K562 (cell line): ENCODE measurements around the gene NDST1. TPM values are rescaled to one million over a fixed set of nuclear protein-coding genes. Genes with fewer than 3 reads are reported as not detected.

Experiments
- ATAC-seq: fragments of 200-7000 bp; cut with Tn5 transposase; 3 replicates; pipeline ENCODE4 v1.9.1; 2020; ENCODE audit warnings: moderate library complexity
- BruUV-seq: library from RNA; stranded (reverse); fragments of 400-500 nt; replicated peaks from 2 replicates; lab custom pipeline; 2021; lab: Mats Ljungman, UMichigan
- CTCF ChIA-PET: fragments of 300-600 bp; formaldehyde crosslinking; extraction: SDS; loops from one replicate; lab custom pipeline; 2021; ENCODE audit warnings: low intra/inter-chr PET ratio; lab: Yijun Ruan, JAX
- POLR2A ChIA-PET: fragments of 300-600, 350-650 bp; sonication (Branson Sonifier 250); formaldehyde crosslinking; extraction: SDS; loops from one replicate; lab custom pipeline; 2021; ENCODE audit warnings: antibody characterized with exemption, inconsistent platforms; lab: Yijun Ruan, JAX
- DNase-seq, 4 experiments: peaks; one replicate each; pipeline versions ENCODE4 v3.0.0 to v3.0.0-alpha.2; 2011 to 2018; ENCODE audit warnings: low spot score in 3 of 4, mixed read lengths in 3 of 4; ENCODE audit errors: extremely low read depth in 1 of 4
- FAIRE-seq: peaks from 2 replicates; lab custom pipeline; 2011; peaks lifted over from hg19 to GRCh38; lab: Jason Lieb, UNC
- H2AFZ ChIP-seq: 2 replicates; pipeline ENCODE4 v1.6.0; 2011; ENCODE audit warnings: low read depth, low read length, control low read depth, inconsistent platforms
- H3K27ac ChIP-seq: fragments of 200-600 bp; 3 replicates; pipeline ENCODE4 v1.8.0; 2011; ENCODE audit warnings: low read depth, mild to moderate bottlenecking, control low read depth, inconsistent platforms, low read length, moderate library complexity, mixed read lengths; ENCODE audit errors: extremely low read depth
- H3K27me3 ChIP-seq, 2 experiments: fragments of 300-600 bp in 1 of 2; 2 replicates in 1 of 2; 3 replicates in 1 of 2; pipeline versions ENCODE4 v1.6.0 to v1.8.0; 2011; ENCODE audit warnings: inconsistent platforms in 2 of 2, low read length in 2 of 2, mild to moderate bottlenecking in 1 of 2, mixed read lengths in 1 of 2, moderate library complexity in 1 of 2; ENCODE audit not compliant: control insufficient read depth in 2 of 2, insufficient read depth in 2 of 2
- H3K36me3 ChIP-seq: fragments of 300-600 bp; 3 replicates; pipeline ENCODE4 v1.8.0; 2011; ENCODE audit warnings: mild to moderate bottlenecking, low read length, inconsistent platforms; ENCODE audit not compliant: control insufficient read depth, insufficient read depth
- H3K4me1 ChIP-seq, 2 experiments: fragments of 200-600 bp in 1 of 2; replicated peaks in 1 of 2; 2 replicates in 1 of 2; 3 replicates in 1 of 2; pipeline versions ENCODE4 v1.5.1 to v1.8.0; 2011; ENCODE audit warnings: inconsistent platforms in 2 of 2, low read length in 2 of 2, mild to moderate bottlenecking in 1 of 2, mixed read lengths in 1 of 2, moderate library complexity in 1 of 2; ENCODE audit not compliant: control insufficient read depth in 2 of 2, insufficient read depth in 2 of 2
- H3K4me2 ChIP-seq: 2 replicates; pipeline ENCODE4 v1.6.1; 2011; ENCODE audit warnings: low read length, control low read depth, inconsistent platforms, mixed read lengths; ENCODE audit not compliant: insufficient read depth
- H3K4me3 ChIP-seq: fragments of 200-600 bp; sonication (generic), shearing (Covaris generic); 2 replicates; pipeline ENCODE4 v1.5.1; 2016; ENCODE audit warnings: control low read depth, inconsistent platforms
- H3K79me2 ChIP-seq: fragments of 200-600 bp; 3 replicates; pipeline ENCODE4 v1.8.0; 2011; ENCODE audit warnings: low read length, inconsistent platforms; ENCODE audit not compliant: control insufficient read depth, insufficient read depth
- H3K9ac ChIP-seq, 2 experiments: 2 replicates each; pipeline versions ENCODE4 v1.6.0 to v1.6.1; 2011; ENCODE audit warnings: low read depth in 2 of 2, low read length in 2 of 2, control low read depth in 1 of 2, inconsistent platforms in 1 of 2, mild to moderate bottlenecking in 1 of 2, mixed read lengths in 1 of 2; ENCODE audit not compliant: insufficient read depth in 1 of 2
- H3K9me1 ChIP-seq: one replicate; pipeline ENCODE4 v1.6.0; 2011; ENCODE audit warnings: inconsistent platforms, mild to moderate bottlenecking, low read length, moderate library complexity; ENCODE audit not compliant: control insufficient read depth, insufficient read depth
- H3K9me3 ChIP-seq: replicated peaks from 2 replicates; pipeline ENCODE4 v1.5.1; 2011; ENCODE audit warnings: low read depth, low read length, inconsistent platforms; ENCODE audit not compliant: control insufficient read depth, insufficient read depth
- H4K20me1 ChIP-seq: replicated peaks from 2 replicates; pipeline ENCODE4 v1.6.1; 2011; ENCODE audit warnings: low read length, inconsistent platforms, mixed read lengths; ENCODE audit not compliant: control insufficient read depth, insufficient read depth
- CREB1 ChIP-seq, 2 experiments: sonication (generic) in 1 of 2; formaldehyde crosslinking in 1 of 2; IDR thresholded peaks; 2 replicates each; pipeline versions ENCODE4 v1.6.1 to v1.8.0; 2012 to 2022; ENCODE audit warnings: inconsistent platforms in 1 of 2, mild to moderate bottlenecking in 1 of 2, missing genetic modification reagents in 1 of 2, moderate library complexity in 1 of 2
- EZH2 ChIP-seq: IDR thresholded peaks from 2 replicates; pipeline ENCODE4 v1.6.1; 2012; ENCODE audit warnings: low read depth, mild to moderate bottlenecking, inconsistent platforms, low read length, borderline replicate concordance
- NFXL1 ChIP-seq: fragments of 450-650 bp; formaldehyde crosslinking; IDR thresholded peaks from 2 replicates; pipeline ENCODE4 v1.4.0; 2021; ENCODE audit warnings: mild to moderate bottlenecking
- NRF1 ChIP-seq, 2 experiments: fragments of 450-650 bp; IDR thresholded peaks in 1 of 2; conservative IDR thresholded peaks in 1 of 2; 2 replicates each; pipeline ENCODE4 v1.6.1; 2014; ENCODE audit warnings: mild to moderate bottlenecking in 2 of 2
- PHB ChIP-seq: fragments of 250-450 bp; sonication (Bioruptor Pico); IDR thresholded peaks from 2 replicates; pipeline ENCODE4 v1.5.0; 2021
- RCOR1 ChIP-seq, 2 experiments: IDR thresholded peaks; 2 replicates each; pipeline ENCODE4 v1.6.1; 2012; ENCODE audit warnings: low read depth in 2 of 2, low read length in 2 of 2, borderline replicate concordance in 1 of 2, improper control_type of control experiment in 1 of 2
- RFX5 ChIP-seq: IDR thresholded peaks from 2 replicates; pipeline ENCODE4 v1.6.1; 2011; ENCODE audit warnings: low read depth, mild to moderate bottlenecking, improper control_type of control experiment, low read length
- SMC3 ChIP-seq: conservative IDR thresholded peaks from 2 replicates; pipeline ENCODE4 v1.6.1; 2011; ENCODE audit warnings: low read depth, low read length, improper control_type of control experiment; ENCODE audit not compliant: insufficient read depth
- ZFP36 ChIP-seq: fragments of 150-350 bp; IDR thresholded peaks from 2 replicates; pipeline ENCODE4 v1.6.1; 2018; ENCODE audit warnings: low read length, low read depth; ENCODE audit not compliant: partially characterized antibody
- whole genome bisulfite sequencing: fragments of 100-300 bp; shearing (Covaris generic); methylation state at CpG from one replicate; pipeline ENCODE4 v1.1.6; 2016; ENCODE audit warnings: low coverage, mixed read lengths; ENCODE audit not compliant: insufficient coverage; ENCODE audit errors: missing lambda C conversion rate; 5-methylcytosine and 5-hydroxymethylcytosine counted together
- in situ Hi-C: fragments of 300-500 bp; cut with MboI; formaldehyde crosslinking; loops from 4 replicates; pipeline ENCODE4 v1.15.0; 2018; ENCODE audit warnings: inconsistent platforms, mixed read lengths
- intact Hi-C: fragments of 100-400 bp; cut with micrococcal nuclease; formaldehyde crosslinking; loops from 2 replicates; pipeline ENCODE4 v1.14.2; 2022
- polyA plus RNA-seq, 8 experiments: library from polyadenylated mRNA; depleted of rRNA in 4 of 8; stranded (reverse) in 5 of 8; unstranded in 3 of 8; fragments of >200 nt; fragmentation: Nextera tagmentation in 2 of 8; fragmentation: Illumina TruSeq in 1 of 8; extraction: Ambion mirVana in 2 of 8; extraction: Trizol in 1 of 8; gene quantifications; 2 replicates each; pipeline versions ENCODE4 v1.2.1 to v1.2.3, GENCODE V29; 2011 to 2014; ENCODE audit warnings: inconsistent platforms in 1 of 8, missing spikeins in 1 of 8
- total RNA-seq, 7 experiments: library from RNA; depleted of rRNA in 6 of 7; stranded (reverse); fragments of >200 nt in 6 of 7; fragmentation: Illumina TruSeq in 2 of 7; extraction: Trizol in 2 of 7; gene quantifications; 2 replicates each; pipeline versions ENCODE4 v1.2.1 to v1.2.3, GENCODE V29; 2011 to 2021; ENCODE audit warnings: low replicate concordance in 1 of 7
- TF ChIP-seq, protein P1 (sequence below), 3 experiments: IDR thresholded peaks in 2 of 3; conservative IDR thresholded peaks in 1 of 3; 2 replicates each; pipeline ENCODE4 v1.5.1; 2011 to 2012; ENCODE audit warnings: low read length in 3 of 3, mild to moderate bottlenecking in 3 of 3, control low read depth in 2 of 3, improper control_type of control experiment in 1 of 3, inconsistent platforms in 1 of 3, low read depth in 1 of 3, mixed read lengths in 1 of 3, moderate library complexity in 1 of 3; ENCODE audit not compliant: insufficient read depth in 2 of 3

NDST1 gene
- total and polyA plus RNA-seq, 9 of the 15 experiments (the other 6 are each of a cell fraction or from before 2014, with no cell fraction given), result 0.38 to 47.9 (median 9.9) TPM

DNA sequence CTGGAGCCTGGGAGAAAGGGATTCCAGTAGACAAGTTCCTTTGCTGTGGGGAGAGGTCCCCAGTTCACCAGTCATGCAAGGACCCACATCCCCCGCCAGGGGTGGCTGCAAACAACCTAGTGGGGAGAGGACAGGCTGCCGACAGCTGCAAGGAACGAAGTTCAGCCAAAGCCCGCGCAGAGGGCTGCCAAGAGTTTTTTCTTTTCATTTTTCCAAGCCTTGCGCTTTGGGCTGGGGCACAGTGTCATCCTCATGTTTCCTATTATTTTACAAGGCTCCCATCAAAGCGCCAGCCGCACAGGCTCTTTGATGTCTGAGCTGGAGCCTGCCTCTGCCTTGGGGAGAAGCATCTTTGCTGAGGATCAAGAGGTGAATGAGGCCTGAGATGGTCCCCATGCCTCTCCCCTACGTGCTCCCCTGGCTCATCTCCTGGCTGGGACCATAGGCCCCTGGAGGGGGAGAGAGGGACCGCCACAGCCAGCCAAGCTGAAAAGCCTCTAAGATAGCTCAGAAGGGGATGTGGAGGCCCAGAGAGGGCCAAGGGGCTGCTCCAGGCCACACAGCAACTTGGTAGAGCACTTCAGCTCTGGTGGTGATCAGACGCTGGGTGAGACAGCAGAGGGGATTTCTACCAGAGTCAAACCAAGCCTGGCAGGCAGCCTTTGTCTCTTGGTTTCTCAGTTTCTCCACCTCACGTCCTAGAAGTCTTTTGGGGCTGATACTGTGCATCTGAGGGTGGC is 82.1 kb downstream of the NDST1 start:
- Histone ChIP-seq H3K27ac (no peak overlapping the region), H3K9me1 (no peaks in the 10 kb centered on the region), H4K20me1 (peaks cover under 1% of the 10 kb centered on the region; the same call in 1 of the 2 replicates), H3K4me1 (peaks cover 2 to 10% of the 10 kb centered on the region in 2 experiments; a peak in 4 of 5 replicates), H3K9ac (no peak overlapping the region), H3K9me3 (no peaks in the 10 kb centered on the region), H3K4me2 (no peak overlapping the region), H3K27me3 (peaks cover 13 to 52% of the 10 kb centered on the region in 2 experiments; a peak in 4 of 5 replicates), H3K36me3 (no peaks in the 10 kb centered on the region), H3K4me3 (no peak overlapping the region), H2AFZ (no peak overlapping the region), H3K79me2 (no peaks in the 10 kb centered on the region)
- CTCF ChIA-PET, result interaction anchor here (0.5 to 1.6 kb wide), 2 partner anchors 52 to 67 kb away, joined by 3 to 4 read pairs; no protein-coding TSS in a partner anchor
- POLR2A ChIA-PET, result interaction anchor here (0.8 kb wide), 1 partner anchor 113 kb away, joined by 3 read pairs; no protein-coding TSS in a partner anchor
- peak in 3 of 4 experiments; percentile 46 to 55 (median 50) for DNase-seq
- FAIRE-seq, result peak; percentile 6
- in situ Hi-C loops (no loop called here), intact Hi-C loops (no loop called here)
- no TSS peak for BruUV-seq
- WGBS, result 2% methylated on average over 12 of the region's 12 CpGs
- peak; percentile 95 for ATAC-seq
- peak; percentile 40 to 46 for TF ChIP-seq NRF1 (conservative IDR thresholded peaks at IDR 0.05 in 1 of 2, IDR thresholded peaks at IDR 0.05 in 1 of 2)
- peak; percentile 32 for TF ChIP-seq ZFP36
- no peak for TF ChIP-seq RFX5
- TF ChIP-seq RCOR1 (IDR thresholded peaks at IDR 0.05; ENCODE audit: borderline replicate concordance in 1 of 2, low read depth in 2 of 2, low read length in 2 of 2), result no peak
- TF ChIP-seq EZH2, result no peak
- no peak for TF ChIP-seq CREB1 (IDR thresholded peaks at IDR 0.05)
- TF ChIP-seq CREB1 (CRISPR knock-in tag; IDR thresholded peaks at IDR 0.05), result peak; percentile 20; the same call in 1 of the 2 replicates
- TF ChIP-seq, protein P1, sequence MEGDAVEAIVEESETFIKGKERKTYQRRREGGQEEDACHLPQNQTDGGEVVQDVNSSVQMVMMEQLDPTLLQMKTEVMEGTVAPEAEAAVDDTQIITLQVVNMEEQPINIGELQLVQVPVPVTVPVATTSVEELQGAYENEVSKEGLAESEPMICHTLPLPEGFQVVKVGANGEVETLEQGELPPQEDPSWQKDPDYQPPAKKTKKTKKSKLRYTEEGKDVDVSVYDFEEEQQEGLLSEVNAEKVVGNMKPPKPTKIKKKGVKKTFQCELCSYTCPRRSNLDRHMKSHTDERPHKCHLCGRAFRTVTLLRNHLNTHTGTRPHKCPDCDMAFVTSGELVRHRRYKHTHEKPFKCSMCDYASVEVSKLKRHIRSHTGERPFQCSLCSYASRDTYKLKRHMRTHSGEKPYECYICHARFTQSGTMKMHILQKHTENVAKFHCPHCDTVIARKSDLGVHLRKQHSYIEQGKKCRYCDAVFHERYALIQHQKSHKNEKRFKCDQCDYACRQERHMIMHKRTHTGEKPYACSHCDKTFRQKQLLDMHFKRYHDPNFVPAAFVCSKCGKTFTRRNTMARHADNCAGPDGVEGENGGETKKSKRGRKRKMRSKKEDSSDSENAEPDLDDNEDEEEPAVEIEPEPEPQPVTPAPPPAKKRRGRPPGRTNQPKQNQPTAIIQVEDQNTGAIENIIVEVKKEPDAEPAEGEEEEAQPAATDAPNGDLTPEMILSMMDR (IDR thresholded peaks at IDR 0.05 in 2 of 3, conservative IDR thresholded peaks at IDR 0.05 in 1 of 3; ENCODE audit: insufficient read depth in 2 of 3, low read depth in 1 of 3, low read length in 3 of 3), result peak; percentile 64 to 76 (median 64)
- no peak for TF ChIP-seq NFXL1 (CRISPR knock-in tag)
- TF ChIP-seq PHB (CRISPR knock-in tag), result no peak
- TF ChIP-seq SMC3, result 0 out of 2 replicates have a peak, but pooled peaks have one; percentile 23
